HepG2 (cell line): ENCODE results near the gene KIF2C. TPM values are rescaled to one million over a fixed set of nuclear protein-coding genes. Genes with fewer than 3 reads are reported as not detected.

Source experiments
- EHMT2 ChIP-seq: fragments of 200-600 bp; sonication (generic); IDR thresholded peaks from 2 replicates; pipeline ENCODE4 v1.7.0; 2017; ENCODE audit warnings: antibody characterized with exemption, low read depth, low read length, borderline replicate concordance
- HDAC1 ChIP-seq: sonication (generic); formaldehyde crosslinking; IDR thresholded peaks from 2 replicates; pipeline ENCODE4 v1.5.1; 2020; ENCODE audit warnings: mild to moderate bottlenecking, missing genetic modification reagents
- IKZF1 ChIP-seq: fragments of 450-650 bp; IDR thresholded peaks from 2 replicates; pipeline ENCODE4 v1.7.1; 2016
- IRX3 ChIP-seq: sonication (generic); formaldehyde crosslinking; IDR thresholded peaks from 2 replicates; pipeline ENCODE4 v1.8.1; 2023; ENCODE audit warnings: mild to moderate bottlenecking, low read depth, missing genetic modification reagents, borderline replicate concordance
- KDM1A ChIP-seq: IDR thresholded peaks from 2 replicates; pipeline ENCODE4 v1.6.1; 2016; ENCODE audit warnings: missing compliant biosample characterization
- MIER3 ChIP-seq: IDR thresholded peaks from 2 replicates; pipeline ENCODE4 v1.6.1; 2016; ENCODE audit warnings: missing compliant biosample characterization, borderline replicate concordance
- NCOR1 ChIP-seq: fragments of 200-600 bp; sonication (generic); IDR thresholded peaks from 2 replicates; pipeline ENCODE4 v1.7.0; 2017; ENCODE audit warnings: antibody characterized with exemption, low read length, borderline replicate concordance
- NFYB ChIP-seq: sonication (generic); formaldehyde crosslinking; IDR thresholded peaks from 2 replicates; pipeline ENCODE4 v1.4.0; 2020; ENCODE audit warnings: missing genetic modification reagents
- PHF5A ChIP-seq: IDR thresholded peaks from one replicate; pipeline ENCODE4 v1.6.1; 2018; ENCODE audit warnings: low read depth, missing genetic modification reagents; ENCODE audit not compliant: unreplicated experiment
- POLR2AphosphoS5 ChIP-seq: IDR thresholded peaks from 2 replicates; pipeline ENCODE4 v1.6.1; 2012; ENCODE audit warnings: low read depth, low read length
- RCOR2 ChIP-seq: IDR thresholded peaks from 2 replicates; pipeline ENCODE4 v1.6.1; 2016; ENCODE audit warnings: missing biosample characterization, missing genetic modification reagents
- SP4 ChIP-seq: sonication (generic); formaldehyde crosslinking; IDR thresholded peaks from 2 replicates; pipeline ENCODE4 v1.8.1; 2023; ENCODE audit warnings: mild to moderate bottlenecking, missing genetic modification reagents
- ZFYVE20 ChIP-seq: sonication (generic); formaldehyde crosslinking; IDR thresholded peaks from 2 replicates; pipeline ENCODE4 v1.8.0; 2023; ENCODE audit warnings: low read depth, mild to moderate bottlenecking, moderate library complexity, missing genetic modification reagents, borderline replicate concordance
- ZNF224 ChIP-seq: sonication (generic); formaldehyde crosslinking; IDR thresholded peaks from 2 replicates; pipeline ENCODE4 v1.5.0; 2020; ENCODE audit warnings: mild to moderate bottlenecking, missing genetic modification reagents
- ZNF570 ChIP-seq: sonication (generic); formaldehyde crosslinking; IDR thresholded peaks from 2 replicates; pipeline ENCODE4 v1.4.0; 2020; ENCODE audit warnings: mild to moderate bottlenecking, missing genetic modification reagents, borderline replicate concordance
- ZNF747 ChIP-seq: sonication (generic); formaldehyde crosslinking; IDR thresholded peaks from 2 replicates; pipeline ENCODE4 v1.8.1; 2023; ENCODE audit warnings: missing genetic modification reagents, mild to moderate bottlenecking, borderline replicate concordance
- ZNF850 ChIP-seq: sonication (generic); formaldehyde crosslinking; conservative IDR thresholded peaks from 2 replicates; pipeline ENCODE4 v1.9.0; 2021; ENCODE audit warnings: mild to moderate bottlenecking, missing genetic modification reagents
- polyA plus RNA-seq, 8 experiments: library from polyadenylated mRNA; depleted of rRNA in 3 of 8; stranded (reverse) in 7 of 8; unstranded in 1 of 8; fragments of >200 nt; fragmentation: Illumina TruSeq in 4 of 8; extraction: Trizol in 4 of 8; gene quantifications; 2 replicates each; pipeline versions ENCODE4 v1.2.1 to v1.2.3, GENCODE V29; 2011 to 2016; ENCODE audit warnings: low read depth in 4 of 8, missing spikeins in 1 of 8, mixed read lengths in 1 of 8; ENCODE audit not compliant: insufficient read depth in 1 of 8
- total RNA-seq, 5 experiments: library from RNA; depleted of rRNA; stranded (reverse); fragments of >200 nt; fragmentation: Illumina TruSeq; extraction: Trizol; gene quantifications; 2 replicates each; pipeline ENCODE4 v1.2.3, GENCODE V29; 2016; ENCODE audit warnings: low read depth in 1 of 5
- TF ChIP-seq, protein P1 (sequence below): sonication (generic); formaldehyde crosslinking; IDR thresholded peaks from 2 replicates; pipeline ENCODE4 v1.5.0; 2020; ENCODE audit warnings: mild to moderate bottlenecking, missing genetic modification reagents
- TF ChIP-seq, protein P2 (sequence below): sonication (generic); formaldehyde crosslinking; IDR thresholded peaks from 2 replicates; pipeline ENCODE4 v1.8.0; 2022; ENCODE audit warnings: missing genetic modification reagents, mild to moderate bottlenecking, borderline replicate concordance
- TF ChIP-seq, protein P3 (sequence below): sonication (generic); formaldehyde crosslinking; IDR thresholded peaks from 2 replicates; pipeline ENCODE4 v1.4.0; 2020; ENCODE audit warnings: mild to moderate bottlenecking, missing genetic modification reagents
- TF ChIP-seq, protein P4 (sequence below): sonication (generic); formaldehyde crosslinking; IDR thresholded peaks from 2 replicates; pipeline ENCODE4 v1.4.0; 2020; ENCODE audit warnings: mild to moderate bottlenecking, missing genetic modification reagents

KIF2C gene
- total and polyA plus RNA-seq, 2 of the 13 experiments (the other 11 are each of a cell fraction or from before 2014, with no cell fraction given): 29.7 to 53.7 TPM

DNA sequence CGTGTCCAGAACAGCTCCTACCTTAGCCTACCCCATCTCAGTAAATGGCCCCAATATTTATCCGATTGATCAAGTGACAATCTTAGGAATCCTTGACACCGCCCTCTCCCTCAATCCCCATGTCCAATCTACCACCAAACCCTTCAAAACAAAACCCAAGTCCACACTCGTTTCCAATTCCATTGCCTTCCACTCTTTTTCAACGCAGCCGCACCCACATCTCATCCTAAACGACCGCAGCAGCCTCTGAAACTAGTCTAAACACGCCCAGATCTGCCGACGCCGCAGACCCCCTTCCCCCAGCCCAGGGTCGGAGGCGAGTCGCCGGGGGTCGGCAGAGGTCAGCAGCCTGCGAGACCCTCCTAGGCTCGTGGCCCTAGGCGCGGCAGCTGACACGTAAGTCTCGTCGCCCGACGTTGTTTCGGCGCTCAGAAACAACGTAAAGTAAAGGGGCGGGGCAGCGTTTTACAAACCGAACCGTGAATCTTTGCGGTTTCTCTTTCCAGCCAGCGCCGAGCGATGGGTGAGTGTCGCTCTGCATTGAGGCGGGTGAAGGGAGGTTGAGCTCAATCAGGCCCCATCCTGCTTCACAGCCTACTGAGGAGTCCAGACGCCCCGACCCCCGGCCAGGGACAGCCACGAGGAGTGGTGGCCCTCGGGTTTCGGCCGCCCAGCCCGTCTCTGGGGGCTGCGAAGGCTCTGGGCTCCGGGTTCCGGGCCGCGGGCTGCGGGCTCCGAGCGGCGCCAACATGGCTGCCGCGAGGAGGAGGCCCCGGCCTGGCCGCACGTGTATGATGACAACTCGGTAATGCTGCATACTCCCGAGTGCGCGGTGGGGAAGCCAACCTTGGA, 35.7 kb downstream of the KIF2C start, which contains the start of gene RPS8 (continued):
- TF ChIP-seq, protein P1, sequence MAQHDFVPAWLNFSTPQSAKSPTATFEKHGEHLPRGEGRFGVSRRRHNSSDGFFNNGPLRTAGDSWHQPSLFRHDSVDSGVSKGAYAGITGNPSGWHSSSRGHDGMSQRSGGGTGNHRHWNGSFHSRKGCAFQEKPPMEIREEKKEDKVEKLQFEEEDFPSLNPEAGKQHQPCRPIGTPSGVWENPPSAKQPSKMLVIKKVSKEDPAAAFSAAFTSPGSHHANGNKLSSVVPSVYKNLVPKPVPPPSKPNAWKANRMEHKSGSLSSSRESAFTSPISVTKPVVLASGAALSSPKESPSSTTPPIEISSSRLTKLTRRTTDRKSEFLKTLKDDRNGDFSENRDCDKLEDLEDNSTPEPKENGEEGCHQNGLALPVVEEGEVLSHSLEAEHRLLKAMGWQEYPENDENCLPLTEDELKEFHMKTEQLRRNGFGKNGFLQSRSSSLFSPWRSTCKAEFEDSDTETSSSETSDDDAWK (CRISPR knock-in tag): no peak
- TF ChIP-seq ZNF850 (peak; percentile 76), RCOR2 (no peak), ZNF570 (CRISPR knock-in tag) (peak; percentile 81; the same call in 1 of the 2 replicates), IKZF1 (no peak), HDAC1 (CRISPR knock-in tag) (peak; percentile 81), NFYB (CRISPR knock-in tag) (peak; percentile 27; the same call in 1 of the 2 replicates), ZFYVE20 (no peak), ZNF747 (peak; percentile 93; the same call in 1 of the 2 replicates), ZNF224 (CRISPR knock-in tag) (no peak), NCOR1 (no peak; the same call in 1 of the 2 replicates), MIER3 (CRISPR knock-in tag) (no peak), SP4 (CRISPR knock-in tag) (peak; percentile 85), IRX3 (CRISPR knock-in tag) (no peak; the same call in 1 of the 2 replicates), KDM1A (CRISPR knock-in tag) (no peak), POLR2AphosphoS5 (peak; percentile 99), EHMT2 (no peak), PHF5A (CRISPR knock-in tag) (no peak)
- TF ChIP-seq, protein P2, sequence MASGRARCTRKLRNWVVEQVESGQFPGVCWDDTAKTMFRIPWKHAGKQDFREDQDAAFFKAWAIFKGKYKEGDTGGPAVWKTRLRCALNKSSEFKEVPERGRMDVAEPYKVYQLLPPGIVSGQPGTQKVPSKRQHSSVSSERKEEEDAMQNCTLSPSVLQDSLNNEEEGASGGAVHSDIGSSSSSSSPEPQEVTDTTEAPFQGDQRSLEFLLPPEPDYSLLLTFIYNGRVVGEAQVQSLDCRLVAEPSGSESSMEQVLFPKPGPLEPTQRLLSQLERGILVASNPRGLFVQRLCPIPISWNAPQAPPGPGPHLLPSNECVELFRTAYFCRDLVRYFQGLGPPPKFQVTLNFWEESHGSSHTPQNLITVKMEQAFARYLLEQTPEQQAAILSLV (CRISPR knock-in tag): peak; percentile 61; the same call in 1 of the 2 replicates
- TF ChIP-seq, protein P3, sequence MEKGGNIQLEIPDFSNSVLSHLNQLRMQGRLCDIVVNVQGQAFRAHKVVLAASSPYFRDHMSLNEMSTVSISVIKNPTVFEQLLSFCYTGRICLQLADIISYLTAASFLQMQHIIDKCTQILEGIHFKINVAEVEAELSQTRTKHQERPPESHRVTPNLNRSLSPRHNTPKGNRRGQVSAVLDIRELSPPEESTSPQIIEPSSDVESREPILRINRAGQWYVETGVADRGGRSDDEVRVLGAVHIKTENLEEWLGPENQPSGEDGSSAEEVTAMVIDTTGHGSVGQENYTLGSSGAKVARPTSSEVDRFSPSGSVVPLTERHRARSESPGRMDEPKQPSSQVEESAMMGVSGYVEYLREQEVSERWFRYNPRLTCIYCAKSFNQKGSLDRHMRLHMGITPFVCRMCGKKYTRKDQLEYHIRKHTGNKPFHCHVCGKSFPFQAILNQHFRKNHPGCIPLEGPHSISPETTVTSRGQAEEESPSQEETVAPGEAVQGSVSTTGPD (CRISPR knock-in tag): no peak
- TF ChIP-seq, protein P4, sequence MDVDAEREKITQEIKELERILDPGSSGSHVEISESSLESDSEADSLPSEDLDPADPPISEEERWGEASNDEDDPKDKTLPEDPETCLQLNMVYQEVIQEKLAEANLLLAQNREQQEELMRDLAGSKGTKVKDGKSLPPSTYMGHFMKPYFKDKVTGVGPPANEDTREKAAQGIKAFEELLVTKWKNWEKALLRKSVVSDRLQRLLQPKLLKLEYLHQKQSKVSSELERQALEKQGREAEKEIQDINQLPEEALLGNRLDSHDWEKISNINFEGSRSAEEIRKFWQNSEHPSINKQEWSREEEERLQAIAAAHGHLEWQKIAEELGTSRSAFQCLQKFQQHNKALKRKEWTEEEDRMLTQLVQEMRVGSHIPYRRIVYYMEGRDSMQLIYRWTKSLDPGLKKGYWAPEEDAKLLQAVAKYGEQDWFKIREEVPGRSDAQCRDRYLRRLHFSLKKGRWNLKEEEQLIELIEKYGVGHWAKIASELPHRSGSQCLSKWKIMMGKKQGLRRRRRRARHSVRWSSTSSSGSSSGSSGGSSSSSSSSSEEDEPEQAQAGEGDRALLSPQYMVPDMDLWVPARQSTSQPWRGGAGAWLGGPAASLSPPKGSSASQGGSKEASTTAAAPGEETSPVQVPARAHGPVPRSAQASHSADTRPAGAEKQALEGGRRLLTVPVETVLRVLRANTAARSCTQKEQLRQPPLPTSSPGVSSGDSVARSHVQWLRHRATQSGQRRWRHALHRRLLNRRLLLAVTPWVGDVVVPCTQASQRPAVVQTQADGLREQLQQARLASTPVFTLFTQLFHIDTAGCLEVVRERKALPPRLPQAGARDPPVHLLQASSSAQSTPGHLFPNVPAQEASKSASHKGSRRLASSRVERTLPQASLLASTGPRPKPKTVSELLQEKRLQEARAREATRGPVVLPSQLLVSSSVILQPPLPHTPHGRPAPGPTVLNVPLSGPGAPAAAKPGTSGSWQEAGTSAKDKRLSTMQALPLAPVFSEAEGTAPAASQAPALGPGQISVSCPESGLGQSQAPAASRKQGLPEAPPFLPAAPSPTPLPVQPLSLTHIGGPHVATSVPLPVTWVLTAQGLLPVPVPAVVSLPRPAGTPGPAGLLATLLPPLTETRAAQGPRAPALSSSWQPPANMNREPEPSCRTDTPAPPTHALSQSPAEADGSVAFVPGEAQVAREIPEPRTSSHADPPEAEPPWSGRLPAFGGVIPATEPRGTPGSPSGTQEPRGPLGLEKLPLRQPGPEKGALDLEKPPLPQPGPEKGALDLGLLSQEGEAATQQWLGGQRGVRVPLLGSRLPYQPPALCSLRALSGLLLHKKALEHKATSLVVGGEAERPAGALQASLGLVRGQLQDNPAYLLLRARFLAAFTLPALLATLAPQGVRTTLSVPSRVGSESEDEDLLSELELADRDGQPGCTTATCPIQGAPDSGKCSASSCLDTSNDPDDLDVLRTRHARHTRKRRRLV (CRISPR knock-in tag): peak; percentile 91; the same call in 1 of the 2 replicates
